Omental fat pad (tissue), 4 donors: ENCODE results near the gene WDR38. TPM values are rescaled to one million over a fixed set of nuclear protein-coding genes. Genes with fewer than 3 reads are reported as not detected.
"Not testable (repeated sequence)": the region's sequence is repeated elsewhere in the genome, so short reads cannot be mapped to it uniquely, and the experiment has no call there.

Experiments used
- ATAC-seq: fragments of 150-250 bp; one replicate; pipeline ENCODE4 v1.9.1; 2016; ENCODE audit warnings: mild to moderate bottlenecking, moderate library complexity; ENCODE audit not compliant: low FRiP score
- DNase-seq: peaks from one replicate; pipeline ENCODE4 v3.0.0-alpha.2; 2019; ENCODE audit warnings: low spot score
- CTCF ChIP-seq, 3 donors: fragments of 450-650 bp; IDR thresholded peaks; one replicate each; pipeline ENCODE4 v1.5.1; 2016 to 2017; ENCODE audit warnings: antibody characterized with exemption in 3 of 3, mild to moderate bottlenecking in 3 of 3, moderate library complexity in 2 of 3
- total RNA-seq, 4 donors: library from RNA; depleted of rRNA; stranded (reverse); fragments of >200 nt; gene quantifications; one replicate each; pipeline ENCODE4 v1.1.0, GENCODE V29; 2016

Gene WDR38
- total RNA-seq, 4 donors from 2014 or later = 0.36 TPM; not detected in 3

- DNase-seq = no peak
- no peak for TF ChIP-seq CTCF (IDR thresholded peaks at IDR 0.05)
- ATAC-seq = no peak
Measured at GRCh38 chr9:124843456-124844034, 9.7 kb upstream of the WDR38 start.

- ATAC-seq (no peak), DNase-seq (no peak)
- no peak for TF ChIP-seq CTCF (IDR thresholded peaks at IDR 0.05)
Measured at GRCh38 chr9:124844291-124844690, 9.0 kb upstream of the WDR38 start.

GRCh38 chr9:124846467-124846866 lies 6.8 kb upstream of the WDR38 start:
- DNase-seq, ATAC-seq: not testable (repeated sequence)

GRCh38 chr9:124846969-124847368 lies 6.3 kb upstream of the WDR38 start:
- no peak for TF ChIP-seq CTCF (IDR thresholded peaks at IDR 0.05)
- ATAC-seq = no peak
- no peak for DNase-seq

GRCh38 chr9:124849801-124850200 lies 3.5 kb upstream of the WDR38 start:
- ATAC-seq (no peak), DNase-seq (no peak)

GRCh38 chr9:124852121-124852828 lies 985 bp upstream of the WDR38 start:
- TF ChIP-seq CTCF (IDR thresholded peaks at IDR 0.05) = no peak
- DNase-seq (no peak), ATAC-seq (no peak)

More at GRCh38 chr9:124849801-124850200, 3.5 kb upstream of the WDR38 start:
- no peak for TF ChIP-seq CTCF (IDR thresholded peaks at IDR 0.05)

- TF ChIP-seq CTCF (IDR thresholded peaks at IDR 0.05) = no peak
- ATAC-seq = peak; percentile 11
- DNase-seq = no peak
Measured at GRCh38 chr9:124853605-124854143, 414 bp downstream of the WDR38 start.
